HG02840 (cell line): ENCODE data around the gene S100A11.
"Not testable (repeated sequence)": the region's sequence is repeated elsewhere in the genome, so short reads cannot be mapped to it uniquely, and the experiment has no call there.

Experiments
- ATAC-seq: cut with Tn5 transposase; IDR thresholded peaks from one replicate; pipeline ENCODE4 v1.9.1; 2021; ENCODE audit warnings: mild to moderate bottlenecking, moderate library complexity, moderate number of reproducible peaks; ENCODE audit not compliant: unreplicated experiment, low FRiP score

The S100A11 gene

GRCh38 chr1:152036267-152037216, at the start of gene S100A11:
S100A11 (minus strand) TSS chr1:152037004; CDS start chr1:152036915, 89 bp downstream.
- ATAC-seq = no peak

GRCh38 chr1:152084853-152085252, 48.0 kb upstream of the S100A11 start:
- ATAC-seq = no peak

- not testable (repeated sequence) for ATAC-seq
These were observed 44.2 kb upstream of the S100A11 start for GRCh38 chr1:152081026-152081425.

- not testable (repeated sequence) for ATAC-seq
These were observed 43.7 kb upstream of the S100A11 start for GRCh38 chr1:152080494-152080893.

GRCh38 chr1:152078831-152079441, 42.1 kb upstream of the S100A11 start:
- ATAC-seq = no peak

- ATAC-seq = no peak
These were observed 35.5 kb upstream of the S100A11 start for GRCh38 chr1:152072311-152072710.

- no peak for ATAC-seq
These were observed 34.3 kb upstream of the S100A11 start for GRCh38 chr1:152071123-152071522.

- no peak for ATAC-seq
These were observed 31.1 kb upstream of the S100A11 start for GRCh38 chr1:152067929-152068328.

GRCh38 chr1:152067150-152067549, 30.3 kb upstream of the S100A11 start:
- no peak for ATAC-seq

GRCh38 chr1:152061952-152062351, 25.1 kb upstream of the S100A11 start:
- ATAC-seq = no peak

GRCh38 chr1:152053375-152053774, 16.6 kb upstream of the S100A11 start:
- no peak for ATAC-seq

- no peak for ATAC-seq
These were observed 15.8 kb upstream of the S100A11 start for GRCh38 chr1:152052606-152053005.

- no peak for ATAC-seq
These were observed 14.3 kb upstream of the S100A11 start for GRCh38 chr1:152050886-152051675.

GRCh38 chr1:152049291-152050083, 12.7 kb upstream of the S100A11 start:
- ATAC-seq = no peak

- peak; percentile 1 for ATAC-seq
These were observed 11.7 kb upstream of the S100A11 start for GRCh38 chr1:152048416-152049009.

- peak; percentile 96 for ATAC-seq
These were observed 11.1 kb upstream of the S100A11 start for GRCh38 chr1:152047730-152048415.

GRCh38 chr1:152047413-152047729, 10.6 kb upstream of the S100A11 start:
- no peak for ATAC-seq

- no peak for ATAC-seq
These were observed 7.6 kb upstream of the S100A11 start for GRCh38 chr1:152044386-152044785.

GRCh38 chr1:152043870-152044269, 7.1 kb upstream of the S100A11 start:
- ATAC-seq = no peak
